IPS DF 4.7 (cell line): ENCODE measurements around the gene CENATAC.
"Not testable (repeated sequence)": the region's sequence is repeated elsewhere in the genome, so short reads cannot be mapped to it uniquely, and the experiment has no call there.

Experiments
- DNase-seq: peaks from one replicate; pipeline ENCODE4 v3.0.0-alpha.2; 2013; ENCODE audit warnings: low spot score; ENCODE audit errors: extremely low read depth

Gene CENATAC

GRCh38 chr11:119051440-119052162 lies 53.7 kb downstream of the CENATAC start:
- no peak for DNase-seq

DNA sequence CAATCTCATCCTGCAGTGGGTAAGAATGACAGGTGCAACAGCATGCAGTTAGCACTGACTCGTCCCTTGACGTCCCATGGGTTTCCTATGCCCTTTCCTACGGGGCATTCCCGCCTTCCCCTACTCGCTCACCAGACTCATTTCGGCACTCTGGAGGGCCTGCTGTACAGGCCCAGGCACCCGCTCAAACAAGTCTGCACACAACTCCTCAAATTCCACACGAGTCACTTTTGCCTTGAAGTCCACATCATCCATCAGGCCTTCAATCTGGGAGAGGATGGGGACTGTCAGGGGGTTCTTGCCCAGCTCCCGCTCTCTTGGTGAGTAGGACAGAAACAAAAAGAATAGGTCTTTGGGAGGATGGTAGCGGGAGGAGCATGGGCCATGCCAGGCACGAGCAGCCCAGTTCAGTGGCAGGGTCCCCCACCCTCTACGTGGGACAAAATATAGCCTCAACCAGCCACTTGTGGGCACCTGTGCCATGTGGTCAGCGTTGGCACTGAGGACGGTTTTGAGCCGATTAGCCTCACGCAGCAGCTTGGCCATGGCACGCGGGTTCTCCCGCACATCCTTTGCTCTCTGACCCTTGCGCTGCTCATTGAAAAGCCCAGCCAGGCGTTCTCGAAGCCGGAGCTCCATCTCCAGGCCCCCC lies 54.4 kb downstream of the CENATAC start:
- no peak for DNase-seq

DNA sequence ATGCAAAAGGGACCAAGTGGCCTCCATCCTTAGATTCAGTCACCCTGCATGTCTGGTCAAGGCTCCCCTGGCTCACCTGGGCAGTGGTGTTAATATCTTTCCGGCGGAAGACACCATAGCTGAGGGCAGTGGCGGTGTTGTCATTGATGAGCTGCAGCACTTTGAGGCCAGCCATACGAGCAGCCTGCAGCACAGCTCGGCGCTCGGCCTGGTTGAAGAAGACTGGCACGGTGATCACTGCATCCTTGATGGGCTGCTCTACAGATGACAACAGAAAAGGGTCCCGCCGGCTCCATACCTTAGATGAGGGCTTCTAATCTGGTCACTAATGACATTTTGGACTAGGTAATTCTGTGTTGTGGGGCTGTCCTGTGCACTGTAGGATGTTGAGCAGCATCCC lies 56.5 kb downstream of the CENATAC start:
- DNase-seq, result no peak

- no peak for DNase-seq
Observed at GRCh38 chr11:119055901-119056300, 58.0 kb downstream of the CENATAC start.

DNA sequence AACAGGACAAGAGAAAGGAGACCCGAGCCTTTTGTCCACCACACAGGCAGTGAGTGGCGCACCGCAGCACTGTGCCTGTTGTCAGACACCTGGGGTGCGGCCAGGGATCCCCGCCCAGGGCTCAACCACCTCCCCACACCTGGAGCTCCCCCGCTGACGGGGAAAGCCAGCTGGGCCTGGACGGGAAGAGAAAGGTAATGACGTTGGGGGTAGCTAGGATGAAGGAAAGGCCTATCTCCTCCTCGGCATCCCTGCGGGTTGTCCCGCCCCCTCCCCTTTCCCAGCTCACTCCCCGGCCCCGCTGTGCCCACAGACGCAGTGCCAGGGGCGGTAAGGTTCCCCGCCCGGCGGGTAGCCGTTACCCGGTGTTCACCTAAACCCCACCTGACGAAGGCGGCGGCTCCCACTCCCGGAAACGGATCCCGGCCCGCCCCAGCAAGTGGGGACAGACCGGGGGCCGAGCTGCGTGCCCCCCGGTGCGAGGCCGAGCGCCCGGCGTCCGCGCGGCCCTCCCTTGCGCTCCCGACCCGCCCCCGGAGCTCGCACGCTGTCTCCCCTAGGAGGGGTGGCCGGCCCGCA lies 58.6 kb downstream of the CENATAC start:
- DNase-seq, result no peak

DNA sequence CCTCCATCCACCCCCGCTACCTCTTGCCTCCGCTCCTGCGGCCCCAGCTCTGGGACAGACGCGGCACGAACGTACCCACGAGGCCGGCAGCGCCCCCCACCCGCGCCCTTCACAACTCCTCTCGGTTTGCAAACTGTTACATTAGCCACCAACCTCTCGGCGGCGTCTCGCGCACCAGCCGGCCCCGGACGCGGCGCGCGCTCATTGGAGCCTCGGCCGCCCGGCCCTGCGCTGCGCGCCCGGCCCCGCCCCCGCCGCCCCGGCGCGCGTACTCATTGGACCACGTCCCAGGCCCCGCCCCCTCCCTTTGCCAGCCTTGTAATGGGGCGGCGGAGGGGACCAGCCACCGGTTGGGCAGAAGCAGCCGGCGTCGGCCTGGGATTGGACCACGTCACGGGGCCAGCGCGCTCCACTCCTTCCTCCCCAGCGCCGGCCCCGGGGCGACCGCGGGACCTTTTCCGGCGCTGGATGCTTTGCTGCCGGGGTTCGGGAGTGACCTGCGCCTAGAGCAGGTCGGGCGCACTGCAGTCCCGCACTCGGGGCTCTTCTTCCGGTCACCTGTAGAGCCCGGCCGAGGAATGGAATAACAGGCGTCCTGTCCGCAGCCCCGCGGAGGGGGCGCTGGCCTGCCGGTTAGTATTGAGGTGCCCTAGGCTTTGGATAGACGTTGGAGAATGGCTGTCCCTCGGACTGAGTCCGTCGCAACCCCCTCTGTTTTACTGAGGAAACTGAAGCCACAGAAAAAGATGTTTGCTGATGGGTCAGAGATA lies 59.2 kb downstream of the CENATAC start, which contains the start of gene HYOU1:
TSS of gene HYOU1 (minus strand) at position 206 of the 770 bp plus-strand sequence. CDS start 1,045 bp downstream, outside the sequence.
- peak; percentile 69 for DNase-seq

DNA sequence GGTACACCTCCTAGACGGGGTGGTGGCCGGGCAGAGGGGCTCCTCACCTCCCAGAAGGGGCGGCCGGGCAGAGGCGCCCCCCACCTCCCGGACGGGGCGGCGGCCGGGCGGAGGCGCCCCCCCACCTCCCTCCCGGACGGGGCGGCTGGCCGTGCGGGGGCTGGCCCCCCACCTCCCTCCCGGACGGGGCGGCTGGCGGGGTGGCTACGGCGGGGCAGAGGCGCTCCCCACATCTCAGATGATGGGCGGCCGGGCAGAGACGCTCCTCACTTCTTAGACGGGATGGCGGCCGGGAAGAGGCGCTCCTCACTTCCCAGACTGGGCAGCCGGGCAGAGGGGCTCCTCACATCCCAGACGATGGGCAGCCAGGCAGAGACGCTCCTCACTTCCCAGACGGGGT lies 61.2 kb downstream of the CENATAC start:
- DNase-seq, result not testable (repeated sequence)

GRCh38 chr11:119061256-119061655 lies 63.3 kb downstream of the CENATAC start:
- no peak for DNase-seq

DNA sequence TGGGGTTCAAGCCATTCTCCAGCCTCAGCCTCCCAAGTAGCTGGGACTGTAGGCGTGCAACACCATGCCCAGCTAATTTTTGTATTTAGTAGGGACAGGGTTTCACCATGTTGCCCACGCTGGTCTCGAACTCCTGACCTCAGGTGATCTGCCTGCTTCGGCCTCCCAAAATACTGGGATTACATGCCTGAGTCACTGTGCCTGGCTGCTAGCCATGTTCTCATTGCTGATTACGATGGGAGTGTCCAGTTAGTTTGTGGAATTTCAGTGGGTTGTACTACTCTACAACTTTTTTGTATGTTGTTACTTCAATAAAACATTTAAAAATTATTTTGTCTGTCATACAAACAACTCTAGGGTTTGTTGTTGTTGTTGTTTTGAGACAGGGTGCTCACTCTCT lies 64.8 kb downstream of the CENATAC start:
- DNase-seq, result no peak

DNA sequence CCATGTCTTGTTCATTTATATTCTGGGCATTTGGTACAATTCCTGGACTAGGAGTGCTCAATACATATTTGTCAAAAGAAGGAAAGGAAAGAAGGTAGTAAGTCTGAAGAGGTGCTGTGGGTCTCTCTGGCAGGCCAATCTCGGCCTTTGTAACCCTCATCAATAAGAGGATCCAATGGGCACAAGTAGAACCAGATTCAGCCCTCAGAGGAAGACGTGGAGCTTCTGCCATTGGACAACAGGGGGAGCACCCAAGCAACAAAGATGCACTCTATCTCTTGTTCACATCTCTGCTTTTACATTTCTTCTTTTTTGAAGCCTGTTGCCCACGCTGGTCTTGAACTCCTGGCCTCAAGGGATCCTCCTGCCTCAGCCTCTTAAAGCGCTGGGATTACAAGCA lies 67.4 kb downstream of the CENATAC start:
- DNase-seq, result no peak
